Measurements from ENCODE around the gene AGAP1. TPM values are rescaled to one million over a fixed set of nuclear protein-coding genes. Genes with fewer than 3 reads are reported as not detected.

AGAP1 gene
- total RNA-seq, 6 experiments from 2014 or later, result 8.1 to 11.2 (median 9.8) TPM

DNA sequence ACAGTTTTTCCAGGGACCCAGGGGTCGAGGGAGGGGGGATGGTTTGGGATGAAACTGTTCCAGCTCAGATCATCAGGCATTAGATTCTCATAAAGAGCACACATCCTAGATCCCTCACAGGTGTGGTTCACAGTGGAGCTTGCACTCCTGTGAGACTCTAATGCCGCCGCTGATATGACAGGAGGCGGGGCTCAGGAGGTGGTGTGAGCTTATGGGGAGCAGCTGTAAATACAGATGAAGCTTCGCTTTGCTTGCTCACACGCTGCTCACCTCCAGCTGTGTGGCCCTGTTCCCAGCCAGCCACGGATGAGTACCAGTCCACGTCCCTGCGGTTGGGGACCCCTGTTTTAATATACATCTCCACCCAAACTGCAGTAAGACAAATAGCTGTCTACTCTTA lies 204.2 kb downstream of the AGAP1 start:
- DNase-seq, result no peak
- no peak for TF ChIP-seq POLR2A (IDR thresholded peaks at IDR 0.05)
- TF ChIP-seq, protein P1, sequence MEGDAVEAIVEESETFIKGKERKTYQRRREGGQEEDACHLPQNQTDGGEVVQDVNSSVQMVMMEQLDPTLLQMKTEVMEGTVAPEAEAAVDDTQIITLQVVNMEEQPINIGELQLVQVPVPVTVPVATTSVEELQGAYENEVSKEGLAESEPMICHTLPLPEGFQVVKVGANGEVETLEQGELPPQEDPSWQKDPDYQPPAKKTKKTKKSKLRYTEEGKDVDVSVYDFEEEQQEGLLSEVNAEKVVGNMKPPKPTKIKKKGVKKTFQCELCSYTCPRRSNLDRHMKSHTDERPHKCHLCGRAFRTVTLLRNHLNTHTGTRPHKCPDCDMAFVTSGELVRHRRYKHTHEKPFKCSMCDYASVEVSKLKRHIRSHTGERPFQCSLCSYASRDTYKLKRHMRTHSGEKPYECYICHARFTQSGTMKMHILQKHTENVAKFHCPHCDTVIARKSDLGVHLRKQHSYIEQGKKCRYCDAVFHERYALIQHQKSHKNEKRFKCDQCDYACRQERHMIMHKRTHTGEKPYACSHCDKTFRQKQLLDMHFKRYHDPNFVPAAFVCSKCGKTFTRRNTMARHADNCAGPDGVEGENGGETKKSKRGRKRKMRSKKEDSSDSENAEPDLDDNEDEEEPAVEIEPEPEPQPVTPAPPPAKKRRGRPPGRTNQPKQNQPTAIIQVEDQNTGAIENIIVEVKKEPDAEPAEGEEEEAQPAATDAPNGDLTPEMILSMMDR (IDR thresholded peaks at IDR 0.05), result no peak

DNA sequence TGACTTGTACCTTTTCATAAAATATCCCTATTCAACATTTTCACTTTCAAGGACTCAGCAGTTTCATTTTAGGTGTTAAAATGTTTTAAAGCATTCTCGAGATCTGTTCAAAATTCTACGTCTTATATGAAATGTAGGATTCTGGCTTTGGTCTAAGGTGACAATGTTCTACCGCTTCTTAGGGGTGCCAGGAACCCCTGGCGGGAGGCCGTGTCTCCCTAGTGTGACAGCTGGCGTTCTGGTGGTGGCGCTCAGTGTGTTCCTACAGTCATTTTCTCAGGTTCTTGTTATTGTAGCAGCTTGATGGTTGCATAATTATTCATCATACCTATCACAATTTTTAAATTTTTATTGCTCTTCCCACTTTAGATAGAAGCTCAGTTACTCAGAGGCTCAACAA lies 204.6 kb downstream of the AGAP1 start:
- TF ChIP-seq, protein P1 (IDR thresholded peaks at IDR 0.05), result no peak
- TF ChIP-seq POLR2A (IDR thresholded peaks at IDR 0.05), result no peak
- no peak overlapping the region for H3K4me3 ChIP-seq
- no peaks in the 10 kb centered on the region for H3K36me3 ChIP-seq
- intact Hi-C loops (cut with DNase I), result no loop called here
- H3K9me3 ChIP-seq, result no peaks in the 10 kb centered on the region
- no peaks in the 10 kb centered on the region for H3K4me1 ChIP-seq
- WGBS (ENCODE audit: insufficient coverage, low coverage, low lambda C conversion rate, missing lambda C conversion rate), result 84% methylated on average over 7 of the region's 7 CpGs
- ATAC-seq (no peak), DNase-seq (no peak)
- H3K27me3 ChIP-seq, result no peaks in the 10 kb centered on the region
- H3K27ac ChIP-seq, result no peak overlapping the region

More for the DNA sequence above, 204.2 kb downstream of the AGAP1 start:
- ATAC-seq, result no peak
- Histone ChIP-seq H3K4me1 (no peaks in the 10 kb centered on the region), H3K9me3 (no peaks in the 10 kb centered on the region), H3K36me3 (no peaks in the 10 kb centered on the region), H3K4me3 (no peak overlapping the region), H3K27me3 (no peaks in the 10 kb centered on the region), H3K27ac (no peak overlapping the region)
- WGBS (ENCODE audit: insufficient coverage, low coverage, low lambda C conversion rate, missing lambda C conversion rate), result 89% methylated on average over 8 of the region's 9 CpGs
- intact Hi-C loops (cut with DNase I), result no loop called here

DNA sequence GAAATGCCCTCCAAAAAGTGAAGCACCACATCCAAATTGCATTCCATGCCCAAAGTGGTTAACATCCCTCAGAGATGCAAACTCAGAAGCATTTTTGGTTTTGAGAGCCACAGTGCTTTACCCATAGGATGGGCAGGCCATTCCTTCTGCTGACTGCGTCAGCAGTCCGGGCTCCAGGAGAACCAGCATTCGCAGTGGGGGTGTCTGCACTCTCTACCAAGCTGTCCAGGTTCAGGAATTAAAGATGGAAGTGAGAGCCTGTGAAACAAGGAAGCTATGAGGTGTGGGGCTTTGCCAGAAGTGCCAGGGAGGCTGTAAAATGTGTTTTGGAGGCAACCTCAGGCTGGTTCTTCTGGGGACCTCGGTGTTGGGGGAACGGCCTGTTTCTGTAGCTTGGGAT lies 205.7 kb downstream of the AGAP1 start:
- TF ChIP-seq, protein P1 (IDR thresholded peaks at IDR 0.05), result no peak
- TF ChIP-seq POLR2A (IDR thresholded peaks at IDR 0.05), result no peak
- Histone ChIP-seq H3K27me3 (no peaks in the 10 kb centered on the region), H3K4me3 (no peak overlapping the region), H3K4me1 (no peaks in the 10 kb centered on the region), H3K9me3 (no peaks in the 10 kb centered on the region), H3K27ac (no peak overlapping the region), H3K36me3 (no peaks in the 10 kb centered on the region)
- DNase-seq (no peak), ATAC-seq (no peak)
- WGBS (ENCODE audit: insufficient coverage, low coverage, low lambda C conversion rate, missing lambda C conversion rate), result 63% methylated on average over 3 of the region's 5 CpGs
- intact Hi-C loops (cut with DNase I), result no loop called here

DNA sequence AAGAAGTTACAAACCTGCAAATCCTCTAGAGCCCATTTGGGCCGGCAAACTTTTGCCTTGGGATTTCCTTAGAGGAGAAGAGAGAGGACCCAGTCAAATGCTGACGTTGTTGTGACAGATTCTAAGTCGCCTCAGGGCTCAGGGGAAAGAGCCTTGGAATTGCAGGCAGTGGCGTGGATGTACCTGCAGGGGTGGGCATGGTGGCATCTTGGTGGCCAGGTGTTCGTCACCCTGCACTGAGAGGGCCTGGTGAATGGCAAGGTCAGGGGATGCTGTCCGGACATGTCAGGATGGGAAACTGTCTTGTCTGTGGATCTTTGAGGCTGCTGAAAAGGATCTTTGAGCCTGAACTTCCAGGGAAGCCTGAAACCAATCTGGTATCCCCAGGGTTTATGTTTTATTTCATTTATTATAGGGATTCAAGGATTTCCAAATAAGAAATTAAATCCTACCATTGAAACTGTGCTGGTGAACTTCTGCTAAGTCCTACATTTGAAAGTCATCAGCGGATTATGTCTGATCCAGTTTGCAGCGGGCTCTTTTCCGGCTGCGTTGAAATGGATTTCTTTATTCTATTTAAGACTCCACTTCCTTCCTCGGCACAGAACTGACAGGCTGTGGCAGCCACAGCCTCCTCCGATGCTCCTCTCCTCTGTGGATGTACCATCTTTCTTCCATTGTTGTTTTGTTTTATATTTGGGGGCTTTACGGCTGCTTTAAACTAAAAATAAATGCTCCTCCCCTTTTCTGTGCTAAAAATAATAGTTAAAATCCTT lies 207.6 kb downstream of the AGAP1 start:
- Histone ChIP-seq H3K27me3 (no peaks in the 10 kb centered on the region), H3K4me3 (no peak overlapping the region), H3K9me3 (no peaks in the 10 kb centered on the region), H3K27ac (no peak overlapping the region), H3K4me1 (no peaks in the 10 kb centered on the region), H3K36me3 (no peaks in the 10 kb centered on the region)
- DNase-seq (no peak), ATAC-seq (no peak)
- WGBS (ENCODE audit: insufficient coverage, low coverage, low lambda C conversion rate, missing lambda C conversion rate), result 48% methylated on average over 10 of the region's 13 CpGs
- intact Hi-C loops (cut with DNase I), result no loop called here
- TF ChIP-seq, protein P1 (IDR thresholded peaks at IDR 0.05), result no peak

Measured in right lobe of liver (tissue), 6 donors.